Keratinocyte (primary cell): Measurements from ENCODE around the gene IGFALS.

Source experiments
- CTCF ChIP-seq, 3 experiments: IDR thresholded peaks in 1 of 3; conservative IDR thresholded peaks in 1 of 3; optimal IDR thresholded peaks in 1 of 3; 2 replicates in 2 of 3; 3 replicates in 1 of 3; pipeline versions ENCODE3 to v1.5.1; 2011; ENCODE audit warnings: low read length in 3 of 3, mild to moderate bottlenecking in 3 of 3, moderate library complexity in 2 of 3, control low read depth in 1 of 3, inconsistent platforms in 1 of 3; ENCODE audit not compliant: insufficient read depth in 2 of 3; ENCODE audit errors: extremely low read depth in 1 of 3
- EZH2 ChIP-seq: IDR thresholded peaks from one replicate; pipeline ENCODE4 v1.6.1; 2012; ENCODE audit warnings: inconsistent platforms, mild to moderate bottlenecking, low read length, moderate library complexity

- TF ChIP-seq CTCF (optimal IDR thresholded peaks at IDR 0.05 in 1 of 3, IDR thresholded peaks at IDR 0.05 in 1 of 3, conservative IDR thresholded peaks at IDR 0.05 in 1 of 3; ENCODE audit: extremely low read depth in 1 of 3, insufficient read depth in 2 of 3, low read length in 3 of 3) (no peak), EZH2 (no peak)
Observed at GRCh38 chr16:1787056-1787321, 6.5 kb downstream of the IGFALS start.
